GM21360 (cell line): ENCODE results near the gene SNRPA.
"Not testable (repeated sequence)": the region's sequence is repeated elsewhere in the genome, so short reads cannot be mapped to it uniquely, and the experiment has no call there.

ENCODE experiments used
- ATAC-seq: cut with Tn5 transposase; IDR thresholded peaks from one replicate; pipeline ENCODE4 v1.9.1; 2021; ENCODE audit warnings: mild to moderate bottlenecking, moderate library complexity; ENCODE audit not compliant: unreplicated experiment

The SNRPA gene

DNA sequence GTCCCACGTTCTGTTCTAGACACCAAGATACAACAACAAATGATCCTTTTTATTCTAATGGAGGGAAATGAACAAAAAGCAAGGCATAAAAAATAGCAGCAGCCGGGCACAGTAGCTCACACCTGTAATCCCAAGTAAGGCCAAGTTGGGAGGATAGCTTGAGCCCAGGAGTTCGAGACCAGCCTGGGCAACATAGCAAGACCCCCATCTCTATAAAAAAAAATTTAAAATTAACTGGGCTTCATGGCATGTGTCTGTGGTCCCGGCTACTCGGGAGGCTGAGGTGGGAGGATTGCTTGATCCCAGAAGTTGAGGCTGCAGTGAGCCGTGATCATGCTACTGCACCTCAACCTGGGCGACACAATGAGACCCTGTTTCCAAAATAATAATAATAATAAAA, 25.4 kb downstream of the SNRPA start:
- no peak for ATAC-seq

DNA sequence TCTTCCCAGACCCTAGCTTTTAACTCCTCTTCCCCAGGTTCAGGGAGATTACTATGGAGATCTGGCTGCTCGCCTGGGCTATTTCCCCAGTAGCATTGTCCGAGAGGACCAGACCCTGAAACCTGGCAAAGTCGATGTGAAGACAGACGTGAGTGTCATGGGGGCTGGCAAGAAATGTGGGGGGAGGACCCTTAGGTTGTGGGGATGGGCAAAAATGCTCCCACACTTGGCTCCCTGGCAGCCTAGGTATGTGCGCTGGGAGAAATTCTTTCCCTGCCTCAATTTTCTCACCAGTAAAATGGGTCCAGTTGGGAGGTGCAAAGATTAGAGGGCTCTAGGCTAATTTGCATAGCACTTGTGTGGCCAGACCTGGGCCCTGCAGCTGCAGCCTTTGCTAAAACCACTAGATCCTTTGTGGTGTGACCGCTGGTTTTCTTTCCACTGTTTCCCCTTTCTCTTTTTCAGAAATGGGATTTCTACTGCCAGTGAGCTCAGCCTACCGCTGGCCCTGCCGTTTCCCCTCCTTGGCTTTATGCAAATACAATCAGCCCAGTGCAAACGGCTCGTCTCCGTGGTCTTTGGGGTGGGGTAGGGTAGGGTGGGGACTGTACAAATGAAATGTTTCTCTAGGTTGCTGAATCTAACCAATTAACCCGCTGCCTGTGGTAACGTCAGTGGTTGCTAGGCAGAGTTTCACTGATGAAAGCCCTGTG, 26.1 kb downstream of the SNRPA start:
- ATAC-seq, result peak; percentile 51

- ATAC-seq, result no peak
Observed at GRCh38 chr19:40777645-40777936, 26.6 kb downstream of the SNRPA start.

DNA sequence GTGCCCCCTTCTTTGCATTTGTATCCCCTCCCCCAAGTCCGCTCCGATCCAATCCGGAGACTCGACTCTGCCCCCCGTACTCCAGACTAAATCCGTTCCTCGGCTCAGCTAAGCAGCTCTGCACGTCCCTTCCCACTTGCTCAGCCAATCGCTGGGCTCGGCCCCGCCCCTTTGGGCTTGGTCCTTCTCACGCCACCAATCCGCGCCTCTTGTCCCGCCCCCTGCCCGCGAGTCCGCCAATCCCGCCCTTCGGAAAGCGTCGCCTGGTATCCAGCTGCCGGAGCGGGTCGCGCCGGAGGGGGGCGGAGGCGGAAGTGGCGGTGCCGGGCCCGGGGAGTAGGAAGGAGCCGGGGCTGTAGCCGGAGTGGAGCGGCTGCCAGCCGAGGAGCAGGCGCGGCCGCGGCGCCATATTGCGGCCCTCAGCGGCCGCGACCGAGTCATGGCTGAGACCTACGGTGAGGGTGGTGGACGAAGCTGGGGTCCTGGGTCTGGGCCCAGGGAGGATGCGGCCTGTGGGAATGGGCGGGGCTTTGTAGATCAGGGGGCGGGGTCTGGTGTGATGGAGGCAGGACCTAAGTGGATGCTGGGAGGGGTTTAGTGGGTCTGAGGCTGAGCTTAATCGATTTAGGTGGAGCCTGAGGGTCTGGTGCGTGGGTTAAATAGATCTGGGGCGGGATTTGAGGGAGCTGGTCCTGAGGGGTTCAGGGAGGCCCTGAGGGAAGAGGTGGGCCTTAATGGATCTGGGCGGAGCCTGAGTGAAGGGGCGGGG, 27.1 kb downstream of the SNRPA start, which contains the start of gene RAB4B:
RAB4B (plus strand) TSS at position 311 of the 769 bp plus-strand sequence; CDS start at position 440, 129 bp downstream.
- ATAC-seq, result peak; percentile 52

DNA sequence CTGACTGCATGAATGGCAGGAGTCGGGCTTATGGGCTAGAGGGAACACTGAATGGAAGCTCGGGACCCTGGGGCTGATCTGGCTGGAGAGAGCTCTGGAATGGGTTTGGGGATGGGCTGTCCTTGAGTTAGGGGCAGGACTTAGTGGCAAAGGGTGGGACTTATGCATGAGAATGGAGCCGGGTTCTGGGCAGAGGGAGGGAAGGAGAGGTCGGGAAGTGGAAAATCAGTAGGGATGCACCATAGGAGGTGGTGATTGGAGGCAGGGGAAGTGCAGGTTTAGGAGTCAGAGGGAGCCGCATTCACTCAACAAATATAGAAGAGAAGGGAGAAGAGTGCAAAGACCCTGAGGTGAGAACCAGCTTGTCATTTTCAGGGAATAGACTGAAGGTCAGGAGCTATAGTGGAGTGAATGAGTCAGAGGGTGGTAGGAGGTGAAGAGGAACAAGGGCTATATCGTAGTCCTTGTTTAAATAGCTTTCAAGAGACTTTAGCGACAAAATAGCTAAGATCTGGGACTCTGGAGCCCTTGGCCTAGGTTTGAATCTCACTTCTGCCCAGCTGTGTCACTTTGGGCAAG, 27.8 kb downstream of the SNRPA start:
- no peak for ATAC-seq

- ATAC-seq, result no peak
Observed at GRCh38 chr19:40780582-40780981, 29.6 kb downstream of the SNRPA start.

- ATAC-seq, result no peak
Observed at GRCh38 chr19:40781140-40781539, 30.1 kb downstream of the SNRPA start.

DNA sequence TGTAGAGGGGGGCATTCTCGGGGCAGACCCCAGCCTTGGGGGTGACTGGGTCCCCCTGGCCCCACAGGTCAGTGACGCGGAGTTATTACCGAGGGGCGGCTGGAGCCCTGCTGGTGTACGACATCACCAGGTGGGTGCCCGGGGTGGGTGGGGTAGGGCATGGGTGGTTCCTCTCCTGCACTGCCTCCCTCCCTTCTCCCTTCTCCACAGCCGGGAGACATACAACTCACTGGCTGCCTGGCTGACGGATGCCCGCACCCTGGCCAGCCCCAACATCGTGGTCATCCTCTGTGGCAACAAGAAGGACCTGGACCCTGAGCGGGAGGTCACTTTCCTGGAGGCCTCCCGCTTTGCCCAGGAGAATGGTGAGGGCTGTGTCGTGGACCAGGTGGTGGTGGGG, 32.7 kb downstream of the SNRPA start:
- no peak for ATAC-seq

- ATAC-seq, result not testable (repeated sequence)
Observed at GRCh38 chr19:40784146-40784545, 33.1 kb downstream of the SNRPA start.

DNA sequence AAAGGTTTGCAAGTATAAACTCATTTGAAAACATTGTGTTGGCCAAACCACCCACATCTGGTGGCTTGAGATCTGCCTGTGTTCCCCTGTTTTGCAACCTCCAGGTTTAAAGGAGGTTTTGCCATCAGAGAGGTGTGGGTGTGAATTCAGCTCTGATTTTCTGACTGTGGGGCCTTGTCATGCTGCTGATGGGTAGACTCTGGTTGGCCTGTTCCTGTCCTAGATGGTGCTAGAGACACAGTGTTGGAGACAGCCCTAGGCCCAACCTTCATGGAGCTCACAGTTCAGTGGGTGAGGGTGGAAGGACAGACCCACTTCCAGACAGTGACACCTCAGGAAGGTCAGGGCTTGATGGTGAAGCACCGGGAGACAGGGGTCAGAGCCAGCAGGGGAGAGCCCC, 34.5 kb downstream of the SNRPA start:
- ATAC-seq, result no peak

DNA sequence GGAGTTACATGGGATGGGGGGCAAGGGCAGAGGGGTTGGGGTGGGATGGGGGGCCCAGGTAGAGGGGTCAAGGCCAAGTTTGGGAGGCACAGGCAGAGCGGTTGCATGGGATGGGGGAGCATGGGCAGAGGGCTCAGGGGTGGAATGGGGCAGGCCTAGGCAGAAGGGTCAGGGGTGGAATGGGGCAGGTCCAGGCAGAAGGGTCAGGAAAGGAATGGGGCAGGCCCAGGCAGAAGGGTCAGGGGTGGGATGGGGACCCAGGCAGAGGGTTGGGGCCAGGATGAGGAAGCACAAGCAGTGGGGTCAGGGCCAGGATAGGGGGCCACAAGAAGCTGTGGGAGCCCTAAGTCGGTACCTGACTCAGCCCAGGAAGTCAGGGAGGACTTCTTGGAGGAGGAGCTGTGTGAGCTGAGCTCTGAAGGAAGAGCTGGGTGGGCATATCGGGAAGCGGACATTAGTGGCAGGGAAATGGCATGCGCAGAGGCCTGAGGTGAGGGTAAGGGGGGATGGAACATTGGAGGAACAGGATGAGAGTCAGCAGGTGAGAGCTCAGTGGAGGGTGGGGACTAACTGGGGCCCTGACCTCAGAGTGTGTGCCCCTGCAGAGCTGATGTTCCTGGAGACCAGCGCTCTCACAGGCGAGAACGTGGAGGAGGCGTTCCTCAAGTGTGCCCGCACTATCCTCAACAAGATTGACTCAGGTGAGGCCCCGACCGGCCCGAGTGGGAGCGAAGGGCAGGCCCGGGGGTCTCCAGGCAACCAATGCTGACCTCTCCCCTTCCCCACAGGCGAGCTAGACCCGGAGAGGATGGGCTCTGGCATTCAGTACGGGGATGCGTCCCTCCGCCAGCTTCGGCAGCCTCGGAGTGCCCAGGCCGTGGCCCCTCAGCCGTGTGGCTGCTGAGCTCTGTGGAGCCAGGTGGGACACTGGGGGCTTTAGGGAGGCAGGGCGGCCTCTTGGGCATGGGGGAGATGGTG, 35.3 kb downstream of the SNRPA start:
- ATAC-seq, result no peak

- ATAC-seq, result no peak
Observed at GRCh38 chr19:40791349-40791748, 40.3 kb downstream of the SNRPA start.

DNA sequence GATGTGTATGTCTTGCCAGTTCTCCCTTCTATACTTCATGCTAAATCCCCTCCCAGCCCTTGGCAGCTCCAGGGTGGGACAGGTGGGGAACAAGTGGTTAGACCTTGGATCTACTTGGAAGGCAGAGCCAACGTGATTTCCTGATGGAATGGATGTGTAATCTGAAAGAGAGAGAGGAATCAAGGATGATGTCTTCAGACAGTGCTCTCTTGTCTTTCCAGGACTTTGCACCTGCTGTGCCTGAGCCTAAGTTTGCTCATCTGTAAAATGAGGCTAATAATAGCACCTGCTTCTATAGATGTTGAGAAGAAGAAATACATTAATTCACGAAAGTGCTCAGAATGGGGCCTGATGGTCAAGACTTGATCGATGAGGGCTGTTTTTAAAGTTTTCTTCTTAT, 41.0 kb downstream of the SNRPA start:
- ATAC-seq, result no peak

DNA sequence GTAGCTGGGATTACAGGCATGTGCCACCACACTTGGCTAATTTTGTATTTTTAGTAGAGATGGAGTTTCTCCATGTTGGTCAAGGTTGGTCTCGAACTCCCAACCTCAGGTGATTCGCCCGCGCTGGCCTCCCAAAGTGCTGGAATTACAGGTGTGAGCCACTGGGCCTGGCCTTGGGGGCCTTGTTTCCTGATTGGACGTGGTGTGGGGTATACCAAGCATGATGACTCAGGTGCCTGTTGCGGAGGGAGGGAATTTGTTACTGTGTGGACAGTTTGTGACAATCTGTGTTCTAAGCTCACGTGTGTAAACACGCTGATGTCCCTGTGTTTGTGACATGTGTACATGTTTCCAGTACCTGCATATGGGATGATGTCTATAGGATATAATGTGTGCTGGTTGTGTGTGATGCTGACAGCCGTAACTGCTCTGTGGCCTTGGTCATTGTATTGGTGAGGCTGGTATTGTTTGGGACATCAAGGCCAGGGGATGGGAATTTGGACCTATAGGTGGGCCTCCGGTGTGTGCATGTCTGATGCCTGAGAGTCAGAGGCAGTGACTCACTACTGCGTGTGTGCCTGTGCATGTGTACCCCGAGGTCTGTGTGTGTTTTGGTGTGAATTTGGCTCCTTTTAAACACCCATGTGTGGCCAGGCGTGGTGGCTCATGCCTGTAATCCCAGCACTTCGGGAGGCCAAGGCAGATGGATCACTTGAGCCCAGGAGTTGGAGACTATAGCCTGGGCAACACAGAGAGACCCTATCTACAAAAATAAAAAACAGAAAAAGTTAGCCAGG, 46.4 kb downstream of the SNRPA start:
- no peak for ATAC-seq

DNA sequence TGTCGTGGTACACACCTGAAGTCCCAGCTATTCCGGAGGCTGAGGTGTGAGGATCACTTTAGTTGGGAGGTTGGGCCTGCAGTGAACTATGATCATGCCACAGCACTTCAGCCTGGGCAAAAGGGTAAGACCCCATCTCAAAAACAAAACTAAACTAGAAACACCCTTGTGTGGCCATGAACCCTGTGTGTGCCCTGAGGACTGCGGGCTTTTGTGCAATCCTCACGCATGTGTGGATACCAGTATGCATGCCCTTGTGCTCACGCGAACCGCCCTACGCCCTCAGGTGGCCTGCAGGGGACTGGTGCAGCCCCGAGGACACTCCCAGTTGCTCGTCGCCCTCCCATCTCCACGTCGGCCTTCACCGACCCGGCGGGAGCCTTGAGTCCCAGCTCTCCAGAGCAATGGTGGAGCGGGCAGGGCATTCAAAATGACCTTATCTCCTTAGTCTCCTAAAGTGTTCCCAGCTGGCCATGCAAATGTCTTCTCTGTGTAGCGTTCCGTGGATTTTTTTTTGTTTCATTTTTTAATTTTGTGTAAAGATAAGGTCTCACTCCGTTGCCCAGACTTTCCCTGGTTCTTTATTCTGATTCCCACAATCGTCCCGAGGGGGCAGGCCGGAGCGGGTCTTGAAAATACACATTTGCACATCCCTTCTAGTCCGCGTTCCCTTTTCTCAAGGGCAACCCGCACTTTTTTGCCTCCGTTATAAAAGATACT, 47.1 kb downstream of the SNRPA start:
- ATAC-seq, result peak; percentile 29

GRCh38 chr19:40798683-40799557, 47.9 kb downstream of the SNRPA start, which contains the start of gene EGLN2:
Gene EGLN2 (plus strand): TSS chr19:40799191. CDS start chr19:40800573, 1,382 bp downstream.
- ATAC-seq, result peak; percentile 74

GRCh38 chr19:40799558-40800338, 48.7 kb downstream of the SNRPA start:
- ATAC-seq, result no peak
